SK-N-SH (cell line): ENCODE measurements around the gene NTM. TPM values are rescaled to one million over a fixed set of nuclear protein-coding genes. Genes with fewer than 3 reads are reported as not detected.
"Not testable (repeated sequence)": the region's sequence is repeated elsewhere in the genome, so short reads cannot be mapped to it uniquely, and the experiment has no call there.

Experiments used
- CTCF ChIA-PET: fragments of 300-600, 350-600 bp; formaldehyde crosslinking; extraction: SDS; loops from one replicate; lab custom pipeline; 2021; lab: Yijun Ruan, JAX
- POLR2A ChIA-PET: fragments of 350-600 bp; sonication (Branson Sonifier 250); formaldehyde crosslinking; extraction: SDS; loops from one replicate; lab custom pipeline; 2020; ENCODE audit warnings: antibody characterized with exemption, inconsistent platforms; lab: Yijun Ruan, JAX
- DNase-seq: peaks from one replicate; pipeline ENCODE4 v3.0.0; 2012
- H2AFZ ChIP-seq: fragments of 200-600 bp; sonication (generic); 2 replicates; pipeline ENCODE4 v1.8.1; 2016; ENCODE audit warnings: antibody characterized with exemption, mild to moderate bottlenecking, low read depth
- H3F3A ChIP-seq: fragments of 200-600 bp; sonication (generic); replicated peaks from 2 replicates; pipeline ENCODE3; 2016; ENCODE audit warnings: antibody characterized with exemption, mild to moderate bottlenecking; ENCODE audit not compliant: insufficient read depth
- H3K27ac ChIP-seq, 2 experiments: fragments of 200-500 bp in 1 of 2; fragments of 200-600 bp in 1 of 2; sonication (Bioruptor generic) in 1 of 2; sonication (generic), shearing (Covaris generic) in 1 of 2; 2 replicates each; pipeline versions ENCODE4 v1.5.1 to v1.6.1; 2014 to 2016; ENCODE audit warnings: low read depth in 2 of 2, inconsistent platforms in 1 of 2, low read length in 1 of 2, mild to moderate bottlenecking in 1 of 2, mixed read lengths in 1 of 2
- H3K27me3 ChIP-seq: fragments of 200-600 bp; sonication (generic), shearing (Covaris generic); 2 replicates; pipeline ENCODE4 v1.6.1; 2016; ENCODE audit warnings: mixed run types; ENCODE audit not compliant: insufficient read depth
- H3K36me3 ChIP-seq, 2 experiments: fragments of 200-500 bp in 1 of 2; fragments of 200-600 bp in 1 of 2; sonication (Bioruptor generic) in 1 of 2; sonication (generic) in 1 of 2; replicated peaks in 1 of 2; 2 replicates each; pipeline versions ENCODE3 to v1.5.1; 2014 to 2016; ENCODE audit warnings: low read length in 1 of 2, mild to moderate bottlenecking in 1 of 2; ENCODE audit not compliant: insufficient read depth in 2 of 2, control insufficient read depth in 1 of 2
- H3K4me1 ChIP-seq, 2 experiments: fragments of 200-500 bp in 1 of 2; fragments of 200-600 bp in 1 of 2; sonication (Bioruptor generic) in 1 of 2; sonication (generic), shearing (Covaris generic) in 1 of 2; 2 replicates each; pipeline versions ENCODE4 v1.5.1 to v1.6.1; 2014 to 2016; ENCODE audit warnings: low read depth in 1 of 2, low read length in 1 of 2, mixed run types in 1 of 2; ENCODE audit not compliant: insufficient read depth in 2 of 2, control insufficient read depth in 1 of 2
- H3K4me2 ChIP-seq: fragments of 200-600 bp; sonication (generic), shearing (Covaris generic); 2 replicates; pipeline ENCODE4 v1.6.1; 2017; ENCODE audit warnings: mixed run types
- H3K4me3 ChIP-seq, 2 experiments: fragments of 200-500 bp in 1 of 2; fragments of 200-600 bp in 1 of 2; sonication (Bioruptor generic) in 1 of 2; sonication (generic), shearing (Covaris generic) in 1 of 2; 2 replicates each; pipeline versions ENCODE4 v1.5.1 to v1.8.1; 2014 to 2016; ENCODE audit warnings: low read depth in 2 of 2, inconsistent platforms in 1 of 2, low read length in 1 of 2, mild to moderate bottlenecking in 1 of 2, mixed read lengths in 1 of 2, moderate library complexity in 1 of 2
- H3K79me2 ChIP-seq: fragments of 200-600 bp; sonication (generic); 2 replicates; pipeline ENCODE4 v1.8.1; 2017; ENCODE audit warnings: mild to moderate bottlenecking; ENCODE audit not compliant: insufficient read depth
- H3K9ac ChIP-seq: fragments of 200-600 bp; sonication (generic); 2 replicates; pipeline ENCODE4 v1.6.1; 2017; ENCODE audit warnings: mixed run types
- H3K9me2 ChIP-seq: fragments of 200-600 bp; sonication (generic); 2 replicates; pipeline ENCODE4 v1.6.1; 2017; ENCODE audit warnings: mixed run types
- H3K9me3 ChIP-seq: fragments of 200-600 bp; sonication (generic); 2 replicates; pipeline ENCODE4 v1.6.1; 2017; ENCODE audit warnings: mixed run types, mild to moderate bottlenecking, moderate library complexity
- H4K20me1 ChIP-seq: fragments of 200-600 bp; sonication (generic); 2 replicates; pipeline ENCODE4 v1.6.1; 2017; ENCODE audit warnings: mild to moderate bottlenecking, mixed run types; ENCODE audit not compliant: insufficient read depth
- CHD2 ChIP-seq: fragments of 150-350 bp; IDR thresholded peaks from 2 replicates; pipeline ENCODE4 v1.6.1; 2018; ENCODE audit warnings: low read length; ENCODE audit not compliant: partially characterized antibody
- EP300 ChIP-seq, 2 experiments: IDR thresholded peaks; 2 replicates each; pipeline versions ENCODE4 v1.4.0 to v1.6.1; 2012; ENCODE audit warnings: borderline replicate concordance in 1 of 2, low read depth in 1 of 2, low read length in 1 of 2
- PBX3 ChIP-seq: IDR thresholded peaks from 2 replicates; pipeline ENCODE4; 2012
- REST ChIP-seq: IDR thresholded peaks from 2 replicates; pipeline ENCODE4 v1.6.1; 2012; ENCODE audit warnings: mild to moderate bottlenecking, low read depth, low read length, moderate library complexity
- TEAD4 ChIP-seq: IDR thresholded peaks from 2 replicates; pipeline ENCODE4 v1.4.0; 2012; ENCODE audit warnings: mild to moderate bottlenecking, borderline replicate concordance; ENCODE audit not compliant: insufficient read depth
- WGBS: methylation state at CpG from one replicate; pipeline ENCODE4 v1.1.6; 2017; ENCODE audit warnings: low lambda C conversion rate; 5-methylcytosine and 5-hydroxymethylcytosine counted together
- polyA plus RNA-seq, 3 experiments: library from polyadenylated mRNA; depleted of rRNA; stranded (reverse); fragments of >200 nt; gene quantifications; 2 replicates each; pipeline ENCODE4 v1.2.3, GENCODE V29; 2012

The NTM gene
- polyA plus RNA-seq, 1 of the 3 experiments (the other 2 are of a cell fraction) = 20.0 TPM

- Histone ChIP-seq H3K4me1 (peaks cover 0 to 5% of the 10 kb centered on the region in 2 experiments; a peak in 1 of 4 replicates), H3K36me3 (no peaks in the 10 kb centered on the region), H3K9ac (no peak overlapping the region), H3K9me3 (no peaks in the 10 kb centered on the region), H3F3A (no peaks in the 10 kb centered on the region), H3K4me2 (no peak overlapping the region), H3K27me3 (no peaks in the 10 kb centered on the region), H4K20me1 (no peaks in the 10 kb centered on the region), H3K27ac (no peak overlapping the region), H3K9me2 (no peaks in the 10 kb centered on the region), H3K4me3 (no peak overlapping the region), H2AFZ (no peak overlapping the region), H3K79me2 (no peaks in the 10 kb centered on the region)
- ChIA-PET CTCF (no interaction called here), POLR2A (no interaction called here)
- TF ChIP-seq PBX3 (no peak), REST (no peak), CHD2 (no peak), TEAD4 (no peak), EP300 (IDR thresholded peaks at IDR 0.05; ENCODE audit: borderline replicate concordance in 1 of 2, low read depth in 1 of 2, low read length in 1 of 2) (no peak)
- no peak for DNase-seq
These were observed 35.8 kb upstream of the NTM start for GRCh38 chr11:131334601-131335000.

GRCh38 chr11:131341900-131342299 lies 28.5 kb upstream of the NTM start:
- CTCF ChIA-PET, H3F3A ChIP-seq, H3K27me3 ChIP-seq: not testable (repeated sequence)

GRCh38 chr11:131342442-131342841 lies 28.0 kb upstream of the NTM start:
- H3K4me3 ChIP-seq, H3K27me3 ChIP-seq, H3K27ac ChIP-seq, CTCF ChIA-PET, H3K4me1 ChIP-seq, H3K36me3 ChIP-seq, H4K20me1 ChIP-seq, POLR2A ChIA-PET, H3F3A ChIP-seq, H3K4me2 ChIP-seq, DNase-seq, H3K9me3 ChIP-seq, H3K9me2 ChIP-seq, H2AFZ ChIP-seq, H3K79me2 ChIP-seq, H3K9ac ChIP-seq: not testable (repeated sequence)
- WGBS = 13% methylated on average over 2 of the region's 6 CpGs

More at GRCh38 chr11:131341900-131342299, 28.5 kb upstream of the NTM start:
- H3K4me2 ChIP-seq, H3K9me2 ChIP-seq, H2AFZ ChIP-seq, H3K79me2 ChIP-seq, H3K4me1 ChIP-seq, H3K4me3 ChIP-seq, H3K9me3 ChIP-seq, H3K9ac ChIP-seq, POLR2A ChIA-PET, DNase-seq, H3K36me3 ChIP-seq, H4K20me1 ChIP-seq, H3K27ac ChIP-seq: not testable (repeated sequence)
- 63% methylated on average over 2 of the region's 5 CpGs for WGBS
